Panc1 (cell line): Measurements from ENCODE around the gene FREM3.

ENCODE experiments used
- CTCF ChIP-seq: fragments of 450-650 bp; IDR thresholded peaks from 2 replicates; pipeline ENCODE4 v1.5.1; 2017; ENCODE audit warnings: mild to moderate bottlenecking
- POLR2AphosphoS5 ChIP-seq: IDR thresholded peaks from 2 replicates; pipeline ENCODE4 v1.6.1; 2012; ENCODE audit warnings: mild to moderate bottlenecking, low read depth, low read length, moderate library complexity

GRCh38 chr4:143549928-143550327 is 150.5 kb downstream of the FREM3 start:
- TF ChIP-seq CTCF (no peak), POLR2AphosphoS5 (no peak)
